K562 (cell line): ENCODE data around the gene MYPN. TPM values are rescaled to one million over a fixed set of nuclear protein-coding genes. Genes with fewer than 3 reads are reported as not detected.
A peak's percentile ranks its signal among the peaks of the same experiment; 100 is the strongest.

Source experiments
- ETV1 ChIP-seq: fragments of 450-650 bp; conservative IDR thresholded peaks from 2 replicates; pipeline ENCODE4 v1.6.1; 2016; ENCODE audit warnings: missing genetic modification characterization, control low read depth, low read depth, missing compliant biosample characterization
- FOXJ3 ChIP-seq: sonication (generic); formaldehyde crosslinking; IDR thresholded peaks from 2 replicates; pipeline ENCODE4 v1.4.0; 2020; ENCODE audit warnings: mild to moderate bottlenecking, missing genetic modification reagents
- MTF1 ChIP-seq: fragments of 250-450 bp; sonication (Bioruptor Pico); IDR thresholded peaks from 2 replicates; pipeline ENCODE4 v1.9.0; 2021; ENCODE audit warnings: moderate library complexity, mild to moderate bottlenecking, inconsistent platforms, borderline replicate concordance
- MYNN ChIP-seq, 2 experiments: sonication (generic); formaldehyde crosslinking in 1 of 2; IDR thresholded peaks; 2 replicates each; pipeline versions ENCODE4 v1.5.0 to v1.6.1; 2016 to 2020; ENCODE audit warnings: antibody characterized with exemption in 1 of 2, missing genetic modification reagents in 1 of 2
- NR2F6 ChIP-seq: fragments of 450-650 bp; formaldehyde crosslinking; IDR thresholded peaks from 2 replicates; pipeline ENCODE4 v1.4.0; 2020; ENCODE audit warnings: mild to moderate bottlenecking
- THRB ChIP-seq: fragments of 450-650 bp; formaldehyde crosslinking; conservative IDR thresholded peaks from 2 replicates; pipeline ENCODE4 v1.4.0; 2022; ENCODE audit warnings: mild to moderate bottlenecking, missing genetic modification characterization
- polyA plus RNA-seq, 8 experiments: library from polyadenylated mRNA; depleted of rRNA in 4 of 8; stranded (reverse) in 5 of 8; unstranded in 3 of 8; fragments of >200 nt; fragmentation: Nextera tagmentation in 2 of 8; fragmentation: Illumina TruSeq in 1 of 8; extraction: Ambion mirVana in 2 of 8; extraction: Trizol in 1 of 8; gene quantifications; 2 replicates each; pipeline versions ENCODE4 v1.2.1 to v1.2.3, GENCODE V29; 2011 to 2014; ENCODE audit warnings: inconsistent platforms in 1 of 8, missing spikeins in 1 of 8
- total RNA-seq, 7 experiments: library from RNA; depleted of rRNA in 6 of 7; stranded (reverse); fragments of >200 nt in 6 of 7; fragmentation: Illumina TruSeq in 2 of 7; extraction: Trizol in 2 of 7; gene quantifications; 2 replicates each; pipeline versions ENCODE4 v1.2.1 to v1.2.3, GENCODE V29; 2011 to 2021; ENCODE audit warnings: low replicate concordance in 1 of 7

The MYPN gene
- total and polyA plus RNA-seq, 9 of the 15 experiments (the other 6 are each of a cell fraction or from before 2014, with no cell fraction given), result not detected

- TF ChIP-seq ETV1 (tag) (0 out of 2 replicates have a peak, but pooled peaks have one; percentile 2), MYNN (IDR thresholded peaks at IDR 0.05) (0 out of 2 replicates have a peak, but pooled peaks have one; percentile 27), MYNN (CRISPR knock-in tag; IDR thresholded peaks at IDR 0.05) (no peak), THRB (CRISPR knock-in tag) (no peak), FOXJ3 (CRISPR knock-in tag) (no peak), MTF1 (CRISPR knock-in tag) (no peak), NR2F6 (CRISPR knock-in tag) (no peak)
- TF ChIP-seq, all 486 proteins: peak for 8
Measured at GRCh38 chr10:68074031-68074774, 35.1 kb upstream of the MYPN start (continued).
